HS-5 (cell line): ENCODE measurements around the gene INHBE.
"Not testable (repeated sequence)": the region's sequence is repeated elsewhere in the genome, so short reads cannot be mapped to it uniquely, and the experiment has no call there.

Experiments used
- DNase-seq: peaks from one replicate; pipeline ENCODE4 v3.0.0-alpha.2; 2012; ENCODE audit warnings: low read depth

INHBE gene, protein sequence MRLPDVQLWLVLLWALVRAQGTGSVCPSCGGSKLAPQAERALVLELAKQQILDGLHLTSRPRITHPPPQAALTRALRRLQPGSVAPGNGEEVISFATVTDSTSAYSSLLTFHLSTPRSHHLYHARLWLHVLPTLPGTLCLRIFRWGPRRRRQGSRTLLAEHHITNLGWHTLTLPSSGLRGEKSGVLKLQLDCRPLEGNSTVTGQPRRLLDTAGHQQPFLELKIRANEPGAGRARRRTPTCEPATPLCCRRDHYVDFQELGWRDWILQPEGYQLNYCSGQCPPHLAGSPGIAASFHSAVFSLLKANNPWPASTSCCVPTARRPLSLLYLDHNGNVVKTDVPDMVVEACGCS

DNA sequence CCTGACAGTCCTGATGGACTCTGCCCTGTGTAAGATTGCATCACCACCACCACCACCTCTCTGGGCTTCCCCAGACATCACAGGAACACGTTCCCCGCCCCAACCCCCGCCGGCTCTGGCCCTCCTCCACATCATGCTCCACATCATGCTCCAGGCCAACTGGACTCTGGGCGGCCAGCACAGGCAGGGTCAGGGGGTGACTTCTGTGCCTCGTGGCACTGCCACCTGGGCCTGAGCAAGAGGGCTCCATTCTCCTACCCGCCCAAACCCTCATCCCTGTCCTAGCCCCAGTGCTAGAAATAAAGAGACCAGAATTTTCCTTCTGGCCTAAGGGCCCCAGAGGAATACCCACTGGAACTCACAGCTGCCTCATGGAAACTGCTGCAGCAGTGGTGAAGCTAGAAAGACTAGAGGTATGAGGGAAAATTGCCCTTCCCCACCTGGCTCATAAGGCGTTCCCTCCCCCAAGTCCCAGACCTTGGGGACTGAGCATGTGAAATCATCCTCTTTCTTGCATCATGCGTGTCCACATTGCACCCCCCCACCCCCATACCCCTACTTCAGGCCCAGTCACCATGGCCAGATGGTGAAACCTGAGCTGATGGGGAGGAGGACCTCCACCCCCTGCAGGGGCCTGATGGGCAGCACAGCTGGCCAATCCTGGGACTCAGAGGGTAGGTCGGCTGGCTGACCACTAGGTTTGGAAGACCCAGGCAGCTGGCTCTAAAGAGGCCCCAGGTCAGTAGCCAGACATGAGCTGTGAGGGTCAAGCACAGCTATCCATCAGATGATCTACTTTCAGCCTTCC is at the start of gene INHBE:
Gene INHBE, plus strand, starts transcription at position 742 of the 808 bp plus-strand sequence. CDS start 230 bp downstream, outside the sequence.
- no peak for DNase-seq

DNA sequence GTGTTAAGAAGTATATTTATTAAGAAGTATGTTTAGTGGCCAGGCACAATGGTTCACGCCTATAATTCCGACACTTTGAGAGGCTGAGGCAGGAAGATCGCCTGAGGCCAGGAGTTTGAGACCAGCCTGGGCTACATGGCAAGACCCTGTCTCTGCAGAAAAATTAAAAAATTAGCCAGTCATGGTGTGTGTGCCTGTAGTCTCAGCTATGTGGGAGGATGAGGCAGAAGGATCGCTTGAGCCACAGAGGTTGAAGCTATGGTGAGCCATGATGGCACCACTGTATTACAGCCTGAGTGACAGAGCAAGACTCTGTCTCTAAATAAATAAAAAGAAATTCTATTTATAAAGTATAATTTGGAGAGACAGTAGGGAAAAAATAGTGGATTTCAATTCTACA is 44.6 kb upstream of the INHBE start:
- no peak for DNase-seq

DNA sequence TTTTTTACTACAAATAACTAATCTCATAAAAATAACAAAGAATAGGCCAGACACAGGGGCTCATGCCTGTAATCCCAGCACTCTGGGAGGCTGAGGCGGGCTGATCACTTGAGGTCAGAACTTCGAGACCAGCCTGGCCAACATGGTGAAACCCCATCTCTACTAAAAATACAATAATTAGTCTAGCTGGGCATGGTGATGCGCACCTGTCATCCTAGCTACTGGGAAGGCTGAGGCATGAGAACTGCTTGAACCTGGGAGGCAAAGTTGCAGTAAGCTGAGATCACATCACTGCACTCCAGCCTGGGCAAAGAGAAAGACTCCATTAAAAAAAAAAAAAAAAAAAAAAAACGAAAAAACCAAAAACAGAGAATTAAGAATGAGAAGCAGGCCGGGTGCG is 40.9 kb upstream of the INHBE start:
- DNase-seq: not testable (repeated sequence)

DNA sequence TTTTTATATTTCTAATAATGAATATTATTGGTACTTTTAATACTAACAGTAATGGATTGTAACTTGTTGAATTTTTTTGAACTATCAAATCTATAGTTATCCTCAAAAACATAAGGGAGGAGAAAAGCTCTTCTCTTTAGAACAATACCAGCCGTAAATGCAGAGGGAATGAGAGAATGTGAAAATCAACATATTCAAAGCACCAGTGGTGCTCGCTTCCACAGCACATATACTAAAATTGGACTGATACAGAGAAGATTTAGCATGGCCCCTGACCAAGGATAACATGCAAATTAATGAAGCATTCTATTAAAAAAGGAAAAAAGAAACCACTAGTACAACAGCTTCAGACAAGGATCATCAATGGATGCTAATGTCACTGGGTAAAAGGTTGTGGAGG is 40.0 kb upstream of the INHBE start:
- no peak for DNase-seq

DNA sequence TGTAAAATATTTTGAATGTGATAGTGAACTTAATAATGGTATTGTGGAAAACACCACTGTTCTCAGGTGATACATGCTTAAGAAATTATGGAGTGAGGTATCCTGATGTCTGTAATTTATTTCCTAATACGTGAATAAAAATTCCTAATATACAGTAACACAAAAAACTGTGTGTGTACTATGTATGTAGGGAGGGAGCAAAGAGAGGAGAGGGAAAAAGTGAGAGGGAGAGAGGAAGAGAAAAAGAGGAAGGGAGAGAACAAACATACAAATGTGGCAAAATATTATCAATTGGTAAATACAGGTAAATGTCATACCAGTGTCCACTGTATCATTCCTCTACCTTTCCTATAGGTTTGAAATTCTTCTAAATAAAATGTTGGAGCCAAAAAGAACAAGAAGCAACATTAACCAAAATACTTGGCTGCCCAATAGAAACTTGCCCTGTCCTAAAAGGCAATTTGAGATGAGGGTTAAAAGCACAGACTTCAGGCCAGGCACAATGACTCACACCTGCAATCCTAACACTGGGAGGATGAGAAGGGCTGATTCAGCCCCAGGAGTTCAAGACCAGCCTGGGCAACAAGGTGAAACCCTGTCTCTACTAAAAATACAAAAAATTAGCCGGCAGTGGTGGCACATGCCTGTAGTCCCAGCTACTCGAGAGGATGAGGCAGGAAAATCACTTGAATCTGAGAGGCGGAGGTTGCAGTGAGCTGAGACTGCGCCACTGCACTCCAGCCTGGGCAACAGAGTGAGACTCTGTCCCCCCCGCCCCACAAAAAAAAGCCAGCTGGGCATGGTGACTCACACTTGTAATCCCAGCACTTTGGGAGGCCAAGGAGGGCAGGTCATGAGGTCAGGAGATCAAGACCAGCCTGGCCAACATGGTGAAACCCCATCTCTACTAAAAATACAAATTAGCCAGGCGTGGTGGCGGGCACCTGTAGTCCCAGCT is 38.8 kb upstream of the INHBE start:
- DNase-seq: no peak

DNA sequence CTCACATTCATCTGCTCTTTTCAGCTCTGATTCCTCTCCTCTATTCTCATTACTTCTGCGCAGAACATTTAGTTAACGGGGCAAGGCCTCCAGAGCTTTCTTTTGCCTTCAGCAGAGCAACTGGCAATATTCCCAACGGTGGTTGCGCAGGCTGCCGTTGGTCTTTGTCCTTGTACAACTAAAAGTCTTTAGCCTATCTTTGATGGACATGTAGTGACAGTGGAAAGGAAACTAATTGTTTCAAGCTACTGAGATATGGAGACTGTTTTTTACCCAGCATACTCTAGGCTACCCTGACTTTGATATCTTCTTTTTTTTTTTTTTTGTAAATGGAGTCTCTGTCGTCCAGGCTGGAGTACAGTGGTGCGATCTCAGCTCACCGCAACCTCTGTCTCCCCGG is 36.9 kb upstream of the INHBE start:
- no peak for DNase-seq

DNA sequence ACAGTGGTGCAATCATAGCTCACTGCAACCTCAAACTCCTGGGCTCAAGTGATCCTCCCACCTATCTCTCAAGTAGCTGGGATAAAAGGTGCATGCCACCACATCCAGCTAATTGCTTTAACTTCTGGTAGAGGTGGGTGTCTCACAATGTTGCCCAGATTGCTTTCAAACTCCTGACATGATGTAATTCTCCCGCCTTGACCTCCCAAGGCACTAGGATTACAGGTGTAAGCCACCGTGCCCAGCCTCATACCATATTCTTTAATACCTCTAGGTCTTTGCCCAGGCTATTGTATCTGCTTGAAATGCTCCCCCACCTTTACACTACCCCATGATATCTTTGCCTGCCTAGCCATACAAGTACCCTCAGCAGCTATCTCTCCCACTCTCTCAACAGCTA is 35.6 kb upstream of the INHBE start:
- DNase-seq: no peak

DNA sequence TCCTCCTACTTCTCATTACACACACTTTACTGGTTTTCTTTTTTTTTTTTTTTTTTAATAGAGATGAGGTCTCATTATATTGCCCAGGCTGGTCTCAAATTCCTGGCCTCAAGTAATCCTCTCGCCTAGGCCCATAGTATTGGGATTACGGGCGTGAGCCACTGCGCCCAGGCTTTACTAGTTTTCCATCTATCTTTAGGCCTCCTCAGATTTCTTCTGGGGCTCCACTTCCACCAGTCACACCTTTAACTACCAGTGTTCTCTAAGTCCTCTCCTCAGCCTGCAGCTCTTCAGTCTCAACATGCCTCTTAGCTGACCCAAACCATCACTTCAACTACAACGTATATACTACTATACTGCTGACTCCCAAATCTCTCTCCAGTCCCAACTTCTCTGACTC is 34.6 kb upstream of the INHBE start:
- no peak for DNase-seq

DNA sequence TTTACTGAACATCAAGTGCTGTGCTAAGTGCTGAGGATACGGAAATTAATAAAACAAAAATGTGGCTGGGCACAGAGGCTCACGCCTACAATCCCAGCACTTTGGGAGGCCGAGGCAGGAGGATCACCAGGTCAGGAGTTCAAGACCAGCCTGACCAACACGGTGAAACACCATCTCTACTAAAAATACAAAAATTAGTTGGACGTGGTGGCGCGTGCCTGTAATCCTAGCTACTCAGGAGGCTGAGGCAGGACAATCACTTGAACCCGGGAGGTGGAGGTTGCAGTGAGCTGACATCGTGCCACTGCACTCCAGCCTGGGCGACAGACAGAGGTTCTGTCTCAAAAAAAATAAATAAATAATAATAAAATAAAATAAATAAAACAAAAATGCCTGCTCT is 28.2 kb upstream of the INHBE start:
- not testable (repeated sequence) for DNase-seq

DNA sequence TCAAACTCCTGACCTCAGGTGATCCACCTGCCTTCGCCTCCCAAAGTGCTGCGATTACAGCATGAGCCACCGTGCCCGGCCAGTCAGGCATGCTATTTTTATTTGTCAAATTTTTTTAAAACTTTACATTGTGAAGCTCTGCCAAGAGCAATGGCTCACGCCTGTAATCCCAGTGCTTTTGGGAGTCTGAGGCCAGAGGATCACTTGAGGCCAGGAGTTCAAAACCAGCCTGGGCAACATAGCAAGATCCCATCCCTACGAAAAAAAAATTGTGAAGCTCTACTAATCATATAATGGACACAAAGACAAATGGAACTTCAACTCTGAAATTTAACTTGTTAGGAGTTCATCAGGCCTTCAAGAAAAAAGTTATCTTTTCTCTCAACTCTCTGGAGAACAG is 26.1 kb upstream of the INHBE start:
- DNase-seq: no peak

DNA sequence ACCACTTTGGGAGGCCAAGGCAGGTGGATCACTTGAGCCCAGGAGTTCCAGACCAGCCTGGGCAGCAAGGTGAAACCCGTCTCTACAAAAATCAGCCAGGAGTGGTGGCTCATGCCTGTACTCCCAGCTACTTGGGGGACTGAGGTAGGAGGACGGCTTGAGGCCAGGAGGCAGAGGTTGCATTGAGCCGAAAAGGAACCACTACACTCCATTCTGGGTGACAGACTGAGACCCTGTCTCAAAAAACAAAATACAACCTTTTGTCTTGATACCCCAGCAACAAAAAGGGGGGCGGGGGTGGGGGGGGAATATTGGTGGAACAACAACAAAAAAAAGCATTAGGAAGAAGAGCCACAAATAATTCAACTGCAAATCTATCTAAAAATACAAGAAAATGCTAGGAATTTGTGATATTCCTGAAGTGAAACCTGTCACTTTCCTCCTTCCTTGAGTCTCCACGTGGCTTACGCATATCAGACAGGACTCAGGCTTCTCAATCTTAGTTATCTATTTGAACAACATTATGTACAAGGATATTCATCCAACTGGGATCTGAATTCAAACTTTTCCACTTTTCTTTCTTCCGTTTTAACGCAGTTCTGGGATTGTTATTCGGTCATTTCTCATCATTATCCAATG is 25.5 kb upstream of the INHBE start:
- no peak for DNase-seq

DNA sequence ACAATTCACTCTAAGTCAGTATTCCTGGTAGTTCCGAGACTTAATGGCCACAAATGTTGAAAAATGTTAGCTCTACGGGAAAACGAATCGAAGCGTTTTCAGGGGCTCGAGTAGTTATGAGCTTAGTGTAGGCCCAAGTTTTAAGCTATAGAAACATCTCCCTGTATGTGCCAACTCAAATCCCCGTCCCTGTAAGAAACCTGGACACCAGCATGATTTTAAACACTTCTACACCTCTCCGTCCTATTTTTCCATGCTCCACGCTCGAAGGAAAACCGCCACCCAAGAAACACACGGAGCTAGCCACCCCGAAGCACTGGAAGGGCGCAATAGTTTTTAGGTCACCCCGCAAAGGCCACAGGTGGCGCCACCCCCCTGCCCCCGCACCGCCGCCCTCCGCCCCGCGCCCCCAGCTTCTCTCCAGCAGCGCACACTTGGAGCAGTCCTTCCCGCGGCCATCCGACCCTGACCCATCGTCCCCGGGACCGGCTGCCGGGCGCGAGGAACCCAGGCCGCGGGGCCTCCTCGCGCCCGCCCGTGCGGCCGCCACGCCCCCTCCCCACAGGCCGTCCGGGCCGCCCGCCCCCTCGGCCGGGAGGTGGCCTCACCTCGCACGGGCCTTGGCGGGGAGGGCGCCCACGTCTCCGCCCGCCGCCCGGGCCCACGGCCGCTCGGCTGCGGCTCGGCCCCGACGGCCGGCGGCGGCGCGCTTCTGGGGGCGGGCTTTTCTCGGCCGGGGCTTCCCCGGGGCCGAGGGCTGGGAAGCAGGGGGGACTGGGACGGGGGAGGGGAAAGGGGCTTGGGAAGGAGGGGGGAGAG is 24.8 kb upstream of the INHBE start:
- DNase-seq: peak; percentile 22

DNA sequence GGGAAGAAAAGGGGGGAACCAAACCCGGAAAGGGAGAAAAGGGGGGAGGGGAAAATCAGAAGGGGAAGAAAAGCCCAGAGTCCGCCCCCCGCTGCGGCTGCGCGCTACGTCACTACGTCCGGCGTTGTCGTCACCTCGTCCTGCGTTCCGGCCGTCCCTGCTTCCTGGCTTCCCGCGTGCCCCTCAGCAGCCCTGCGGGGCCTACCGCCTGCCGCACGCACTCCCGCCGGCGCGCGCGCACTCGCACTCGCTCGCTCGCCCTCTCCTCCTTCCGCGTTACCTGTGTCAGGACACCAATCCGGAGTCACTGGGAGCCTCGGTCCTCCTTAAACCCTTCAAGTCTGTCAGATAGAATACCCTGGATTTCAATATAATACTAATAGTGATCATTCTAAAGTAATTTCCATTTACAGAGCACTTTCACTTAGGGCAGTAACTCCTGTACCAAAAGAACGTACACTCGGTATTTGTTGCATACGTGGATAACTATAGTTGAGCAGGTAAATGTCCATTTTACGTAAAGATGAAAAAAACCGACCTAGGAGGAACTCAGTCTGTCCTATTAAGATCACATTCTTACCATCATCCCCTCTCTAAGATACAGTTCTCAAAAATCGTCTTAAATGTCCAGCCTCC is 24.1 kb upstream of the INHBE start, which contains the start of gene R3HDM2:
Gene R3HDM2, minus strand, starts transcription at position 113 of the 636 bp plus-strand sequence. CDS start 120,615 bp downstream, outside the sequence.
- peak; percentile 69 for DNase-seq

DNA sequence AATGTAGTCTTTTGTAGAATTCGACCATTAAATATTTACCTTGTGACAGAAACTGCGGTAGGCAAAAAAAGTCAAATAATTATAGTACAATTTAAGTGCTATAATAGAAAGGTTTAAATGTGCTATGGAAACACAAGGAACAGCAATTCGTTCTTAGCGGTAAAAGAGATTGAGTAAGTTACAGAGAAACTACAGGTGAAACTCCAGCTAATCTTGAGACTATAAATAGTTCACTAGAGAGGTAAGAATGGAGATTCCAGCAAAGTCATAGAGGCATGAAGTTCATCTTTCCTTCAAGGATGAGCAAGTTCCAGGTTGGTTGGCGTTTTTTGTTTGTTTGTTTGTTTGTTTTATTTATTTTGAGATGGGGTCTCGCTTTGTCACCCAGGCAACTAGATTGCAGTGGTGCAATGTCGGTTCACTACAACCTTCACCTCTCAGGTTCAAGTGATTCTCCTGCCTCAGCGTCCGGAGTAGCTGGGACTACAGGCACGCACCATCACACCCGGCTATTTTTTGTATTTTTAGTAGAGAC is 23.4 kb upstream of the INHBE start:
- no peak for DNase-seq

DNA sequence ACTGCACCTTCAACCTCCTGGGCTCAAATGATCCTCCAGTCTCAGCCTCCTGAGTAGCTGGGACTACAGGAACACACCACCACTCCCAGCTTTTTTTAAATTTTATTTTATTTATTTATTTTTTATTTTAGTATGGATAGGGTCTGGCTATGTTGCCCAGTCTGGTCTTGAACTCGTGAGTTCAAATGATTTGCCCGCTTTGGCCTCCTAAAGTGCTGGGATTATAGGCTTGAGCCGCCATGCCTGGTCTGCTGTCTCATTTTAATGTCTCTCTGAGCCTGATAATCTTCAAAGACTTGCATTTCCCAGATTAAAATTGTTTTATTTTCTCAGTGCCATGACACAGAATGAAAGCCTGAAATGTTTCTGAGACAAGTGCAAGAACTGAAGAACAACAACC is 21.7 kb upstream of the INHBE start:
- no peak for DNase-seq

DNA sequence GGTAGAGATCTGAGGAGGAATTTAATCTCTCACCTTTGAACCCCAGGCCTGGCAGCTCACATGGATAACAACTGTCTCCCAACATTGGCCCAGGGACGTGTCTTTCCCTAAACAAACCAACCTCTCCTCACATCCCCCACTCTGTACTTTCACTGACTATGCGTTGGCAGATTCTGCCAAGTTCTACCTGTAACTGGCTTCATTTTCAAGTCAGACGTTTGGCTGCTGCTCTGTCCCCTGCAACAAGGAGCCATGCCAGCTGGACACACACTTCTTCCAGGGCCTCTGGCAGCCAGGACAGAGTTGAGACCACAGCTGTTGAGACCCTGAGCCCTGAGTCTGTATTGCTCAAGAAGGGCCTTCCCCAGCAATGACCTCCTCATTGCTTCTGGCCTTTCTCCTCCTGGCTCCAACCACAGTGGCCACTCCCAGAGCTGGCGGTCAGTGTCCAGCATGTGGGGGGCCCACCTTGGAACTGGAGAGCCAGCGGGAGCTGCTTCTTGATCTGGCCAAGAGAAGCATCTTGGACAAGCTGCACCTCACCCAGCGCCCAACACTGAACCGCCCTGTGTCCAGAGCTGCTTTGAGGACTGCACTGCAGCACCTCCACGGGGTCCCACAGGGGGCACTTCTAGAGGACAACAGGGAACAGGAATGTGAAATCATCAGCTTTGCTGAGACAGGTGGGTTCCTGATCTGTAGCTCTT is 20.4 kb upstream of the INHBE start, which contains the start of gene INHBC:
Gene INHBC, plus strand, starts transcription at position 268 of the 707 bp plus-strand sequence. Its CDS starts 103 bp downstream, at position 371.
- no peak for DNase-seq

DNA sequence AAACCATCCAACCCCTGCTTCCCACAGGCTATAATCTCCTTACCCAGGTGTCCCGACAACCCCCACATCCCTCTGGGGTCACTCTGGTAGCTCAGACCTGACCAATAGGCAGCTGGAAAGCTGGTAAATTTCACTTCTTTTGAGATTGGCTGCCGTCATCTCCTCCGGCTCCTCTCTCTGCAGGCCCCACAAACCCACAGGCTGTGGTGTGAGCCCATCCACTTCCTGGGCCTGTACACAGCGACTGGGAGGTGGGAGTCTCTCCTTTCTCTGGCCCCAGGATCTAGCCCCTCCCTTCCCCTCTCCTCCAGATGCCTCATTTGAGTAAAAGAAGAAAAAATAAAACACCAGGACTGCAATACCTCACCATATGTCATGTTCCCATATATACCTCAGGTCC is 19.8 kb upstream of the INHBE start:
- DNase-seq: no peak

DNA sequence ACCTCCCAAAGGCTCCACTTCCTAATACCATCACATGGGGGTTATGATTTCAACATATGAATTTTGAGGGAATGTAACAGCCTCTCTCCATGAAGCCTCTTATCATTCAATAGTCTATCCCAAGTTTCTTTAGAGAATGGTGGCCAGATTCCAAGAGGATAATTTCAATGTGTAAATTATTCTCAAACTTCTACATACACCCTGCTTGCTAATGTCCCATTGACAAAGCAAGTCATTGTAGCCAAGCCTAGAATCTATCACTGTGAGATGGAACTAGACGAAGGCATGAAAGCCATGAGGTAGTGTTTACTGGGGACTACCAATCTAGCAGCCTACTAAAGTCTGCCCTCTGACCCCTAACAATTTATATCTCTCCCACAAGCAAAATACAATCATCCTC is 16.7 kb upstream of the INHBE start:
- no peak for DNase-seq

DNA sequence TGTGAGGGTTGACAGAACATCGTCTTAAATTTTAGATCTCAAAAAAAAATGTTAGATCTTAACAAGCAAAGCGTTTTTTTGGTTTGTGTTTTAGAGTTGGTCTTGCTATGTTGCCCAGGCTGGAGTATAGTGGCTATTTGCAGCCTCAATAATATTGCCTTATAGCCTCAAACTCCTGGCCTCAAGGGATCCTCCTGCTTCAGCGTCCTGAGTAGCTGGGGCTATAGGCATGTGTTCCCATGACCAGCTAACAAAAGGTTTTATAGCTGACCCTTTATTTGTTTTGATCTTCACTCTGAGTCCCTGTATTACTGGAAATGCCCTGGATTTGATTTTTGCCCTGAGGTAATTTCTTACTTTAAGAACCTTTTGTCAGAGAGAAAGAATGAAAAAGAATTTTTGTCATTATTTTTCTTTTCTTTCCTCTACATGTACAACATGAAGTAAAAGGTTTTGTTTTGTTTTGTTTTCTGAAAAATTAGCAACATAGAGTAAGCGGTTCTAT is 15.3 kb upstream of the INHBE start:
- no peak for DNase-seq
